Measurements from ENCODE around the gene TMEM44. TPM values are rescaled to one million over a fixed set of nuclear protein-coding genes. Genes with fewer than 3 reads are reported as not detected.

TMEM44 gene
- total RNA-seq, 1 experiment from 2014 or later = 11.8 TPM

DNA sequence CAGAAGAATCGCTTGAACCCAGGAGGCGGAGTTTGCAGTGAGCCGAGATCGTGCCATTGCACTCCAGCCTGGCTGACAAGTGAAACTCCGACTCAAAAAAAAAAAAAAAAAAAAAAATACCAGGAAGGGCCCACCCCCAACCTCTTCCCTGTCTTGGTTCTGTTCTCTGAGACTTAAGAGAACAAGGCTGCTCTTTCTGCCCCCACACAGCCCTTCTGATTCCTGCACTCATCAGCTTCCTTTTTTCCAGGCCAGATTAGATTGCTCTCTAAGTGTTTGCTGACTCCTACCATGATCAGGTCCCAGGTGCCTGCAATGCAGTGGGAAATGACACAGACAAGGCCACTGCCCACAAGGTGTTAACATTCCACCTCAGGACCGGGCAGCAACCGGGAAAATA is 13.0 kb downstream of the TMEM44 start:
- no peaks in the 10 kb centered on the region for H3K36me3 ChIP-seq (ENCODE audit: control insufficient read depth, insufficient read depth, low read length)
- CTCF ChIA-PET = interaction anchor here (0.8 kb wide), 1 partner anchor 25 kb away, joined by 10 read pairs; no protein-coding TSS in a partner anchor
- intact Hi-C loops (cut with micrococcal nuclease; ENCODE audit: unreplicated experiment) = no loop called here
- DNase-seq = no peak
- no peak overlapping the region for H3K4me3 ChIP-seq (ENCODE audit: low read depth, low read length)
- H3K4me1 ChIP-seq = no peaks in the 10 kb centered on the region
- Mint-ChIP-seq H3K9me3 (ENCODE audit: unreplicated experiment) (no peaks in the 10 kb centered on the region), H3K4me3 (ENCODE audit: unreplicated experiment) (no peak overlapping the region), H3K27me3 (ENCODE audit: insufficient read depth, unreplicated experiment) (no peaks in the 10 kb centered on the region), H3K27ac (ENCODE audit: unreplicated experiment) (no peak overlapping the region), H3K4me1 (ENCODE audit: low read depth, unreplicated experiment) (peaks cover 7% of the 10 kb centered on the region), H3K36me3 (ENCODE audit: insufficient read depth, unreplicated experiment) (peaks cover 14% of the 10 kb centered on the region)
- no peaks in the 10 kb centered on the region for H3K9me3 ChIP-seq
- POLR2A ChIA-PET = no interaction called here
- BruUV-seq (replicated peaks) = no TSS peak
- no peaks in the 10 kb centered on the region for H3K27me3 ChIP-seq (replicated peaks; ENCODE audit: control insufficient read depth, insufficient read depth, low read length)
- TF ChIP-seq, protein P1, sequence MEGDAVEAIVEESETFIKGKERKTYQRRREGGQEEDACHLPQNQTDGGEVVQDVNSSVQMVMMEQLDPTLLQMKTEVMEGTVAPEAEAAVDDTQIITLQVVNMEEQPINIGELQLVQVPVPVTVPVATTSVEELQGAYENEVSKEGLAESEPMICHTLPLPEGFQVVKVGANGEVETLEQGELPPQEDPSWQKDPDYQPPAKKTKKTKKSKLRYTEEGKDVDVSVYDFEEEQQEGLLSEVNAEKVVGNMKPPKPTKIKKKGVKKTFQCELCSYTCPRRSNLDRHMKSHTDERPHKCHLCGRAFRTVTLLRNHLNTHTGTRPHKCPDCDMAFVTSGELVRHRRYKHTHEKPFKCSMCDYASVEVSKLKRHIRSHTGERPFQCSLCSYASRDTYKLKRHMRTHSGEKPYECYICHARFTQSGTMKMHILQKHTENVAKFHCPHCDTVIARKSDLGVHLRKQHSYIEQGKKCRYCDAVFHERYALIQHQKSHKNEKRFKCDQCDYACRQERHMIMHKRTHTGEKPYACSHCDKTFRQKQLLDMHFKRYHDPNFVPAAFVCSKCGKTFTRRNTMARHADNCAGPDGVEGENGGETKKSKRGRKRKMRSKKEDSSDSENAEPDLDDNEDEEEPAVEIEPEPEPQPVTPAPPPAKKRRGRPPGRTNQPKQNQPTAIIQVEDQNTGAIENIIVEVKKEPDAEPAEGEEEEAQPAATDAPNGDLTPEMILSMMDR (IDR thresholded peaks at IDR 0.05; ENCODE audit: insufficient read depth in 1 of 2, low read depth in 1 of 2, low read length in 1 of 2, severe bottlenecking in 1 of 2, unreplicated experiment in 1 of 2) = no peak

DNA sequence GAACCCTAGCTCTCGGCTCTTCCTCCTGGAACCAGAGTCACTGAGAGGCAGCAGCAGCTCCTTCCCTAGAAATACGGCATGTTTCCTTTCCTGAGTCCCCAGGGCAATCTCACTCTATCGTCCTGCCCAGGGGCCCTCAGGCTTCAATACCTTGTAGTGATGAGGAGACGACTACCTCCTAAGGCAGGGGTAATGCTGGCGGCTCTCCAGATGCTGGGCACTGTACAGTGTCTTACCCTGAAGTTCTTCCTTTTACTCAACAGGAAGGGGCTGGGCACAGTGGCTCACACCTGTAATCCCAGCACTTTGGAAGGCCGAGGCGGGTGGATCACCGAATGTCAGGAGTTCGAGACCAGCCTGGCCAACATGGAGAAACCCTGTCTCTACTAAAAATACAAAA is 13.5 kb downstream of the TMEM44 start:
- TF ChIP-seq, protein P1 (IDR thresholded peaks at IDR 0.05; ENCODE audit: insufficient read depth in 1 of 2, low read depth in 1 of 2, low read length in 1 of 2, severe bottlenecking in 1 of 2, unreplicated experiment in 1 of 2) = no peak
- no TSS peak for BruUV-seq (replicated peaks)
- Mint-ChIP-seq H3K9me3 (ENCODE audit: unreplicated experiment) (no peaks in the 10 kb centered on the region), H3K4me3 (ENCODE audit: unreplicated experiment) (no peak overlapping the region), H3K36me3 (ENCODE audit: insufficient read depth, unreplicated experiment) (peaks cover 14% of the 10 kb centered on the region), H3K27ac (ENCODE audit: unreplicated experiment) (no peak overlapping the region), H3K4me1 (ENCODE audit: low read depth, unreplicated experiment) (peaks cover 7% of the 10 kb centered on the region), H3K27me3 (ENCODE audit: insufficient read depth, unreplicated experiment) (no peaks in the 10 kb centered on the region)
- DNase-seq = no peak
- H3K4me1 ChIP-seq = no peaks in the 10 kb centered on the region
- H3K36me3 ChIP-seq (ENCODE audit: control insufficient read depth, insufficient read depth, low read length) = no peaks in the 10 kb centered on the region
- CTCF ChIA-PET = interaction anchor here (0.8 kb wide), 1 partner anchor 25 kb away, joined by 10 read pairs; no protein-coding TSS in a partner anchor
- no peaks in the 10 kb centered on the region for H3K9me3 ChIP-seq
- POLR2A ChIA-PET = no interaction called here
- intact Hi-C loops (cut with micrococcal nuclease; ENCODE audit: unreplicated experiment) = no loop called here
- no peak overlapping the region for H3K4me3 ChIP-seq (ENCODE audit: low read depth, low read length)
- no peaks in the 10 kb centered on the region for H3K27me3 ChIP-seq (replicated peaks; ENCODE audit: control insufficient read depth, insufficient read depth, low read length)

DNA sequence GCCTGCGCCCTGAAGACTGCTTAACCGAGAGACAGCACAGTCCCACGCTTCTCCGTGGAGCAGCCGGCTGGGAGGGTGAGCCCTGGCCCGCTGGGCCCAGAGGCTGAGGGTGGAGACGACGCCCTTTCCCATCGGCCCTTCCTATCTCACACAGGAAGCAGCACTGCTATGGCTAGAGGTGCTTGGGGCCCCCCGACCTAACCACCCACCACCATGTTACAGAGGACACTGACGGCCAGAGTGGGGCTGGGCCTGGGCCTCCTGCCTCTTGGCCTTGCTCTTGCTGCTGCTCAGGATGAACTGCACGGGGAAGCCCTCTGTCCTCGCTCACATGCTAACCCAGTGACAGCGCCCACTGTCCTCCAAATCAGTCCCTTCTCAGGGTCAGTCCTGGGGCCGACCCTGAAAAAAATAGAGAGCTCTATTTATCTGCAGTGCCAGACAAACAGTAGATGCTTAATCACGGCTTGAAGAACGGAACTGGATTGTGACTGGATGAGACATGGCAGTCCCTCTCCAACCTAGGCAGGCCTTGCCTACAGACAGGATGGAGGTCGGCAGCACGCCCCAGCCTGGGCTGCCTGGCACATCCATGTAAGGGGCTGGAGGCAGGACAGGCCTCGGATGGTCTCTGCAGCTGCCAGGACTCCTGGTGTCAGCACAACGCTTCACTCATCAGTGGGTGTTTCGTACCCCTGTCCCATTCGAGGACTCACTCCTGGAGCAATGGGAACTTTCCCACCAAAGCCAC is 14.2 kb downstream of the TMEM44 start:
- TF ChIP-seq, protein P1 (IDR thresholded peaks at IDR 0.05; ENCODE audit: insufficient read depth in 1 of 2, low read depth in 1 of 2, low read length in 1 of 2, severe bottlenecking in 1 of 2, unreplicated experiment in 1 of 2) = no peak
- DNase-seq = no peak
- Histone ChIP-seq H3K4me1 (no peaks in the 10 kb centered on the region), H3K27me3 (replicated peaks; ENCODE audit: control insufficient read depth, insufficient read depth, low read length) (no peaks in the 10 kb centered on the region), H3K36me3 (ENCODE audit: control insufficient read depth, insufficient read depth, low read length) (no peaks in the 10 kb centered on the region), H3K9me3 (no peaks in the 10 kb centered on the region), H3K4me3 (ENCODE audit: low read depth, low read length) (no peak overlapping the region)
- BruUV-seq (replicated peaks) = no TSS peak
- ChIA-PET CTCF (no interaction called here), POLR2A (no interaction called here)
- Mint-ChIP-seq H3K4me3 (ENCODE audit: unreplicated experiment) (no peak overlapping the region), H3K27ac (ENCODE audit: unreplicated experiment) (no peak overlapping the region), H3K27me3 (ENCODE audit: insufficient read depth, unreplicated experiment) (no peaks in the 10 kb centered on the region), H3K9me3 (ENCODE audit: unreplicated experiment) (no peaks in the 10 kb centered on the region), H3K4me1 (ENCODE audit: low read depth, unreplicated experiment) (peaks cover 7% of the 10 kb centered on the region), H3K36me3 (ENCODE audit: insufficient read depth, unreplicated experiment) (peaks cover 9% of the 10 kb centered on the region)
- intact Hi-C loops (cut with micrococcal nuclease; ENCODE audit: unreplicated experiment) = no loop called here
